Activated CD4-positive, CD25-positive, alpha-beta regulatory T cell treated with anti-CD3 and anti-CD28 coated beads, Interleukin-2, amount 50 U/mL, for 72 hours (primary cell): ENCODE measurements around the gene KREMEN1.
"Not testable (repeated sequence)": the region's sequence is repeated elsewhere in the genome, so short reads cannot be mapped to it uniquely, and the experiment has no call there.

Source experiments
- DNase-seq: peaks from one replicate; pipeline ENCODE4 v3.0.0; 2021

Gene KREMEN1

DNA sequence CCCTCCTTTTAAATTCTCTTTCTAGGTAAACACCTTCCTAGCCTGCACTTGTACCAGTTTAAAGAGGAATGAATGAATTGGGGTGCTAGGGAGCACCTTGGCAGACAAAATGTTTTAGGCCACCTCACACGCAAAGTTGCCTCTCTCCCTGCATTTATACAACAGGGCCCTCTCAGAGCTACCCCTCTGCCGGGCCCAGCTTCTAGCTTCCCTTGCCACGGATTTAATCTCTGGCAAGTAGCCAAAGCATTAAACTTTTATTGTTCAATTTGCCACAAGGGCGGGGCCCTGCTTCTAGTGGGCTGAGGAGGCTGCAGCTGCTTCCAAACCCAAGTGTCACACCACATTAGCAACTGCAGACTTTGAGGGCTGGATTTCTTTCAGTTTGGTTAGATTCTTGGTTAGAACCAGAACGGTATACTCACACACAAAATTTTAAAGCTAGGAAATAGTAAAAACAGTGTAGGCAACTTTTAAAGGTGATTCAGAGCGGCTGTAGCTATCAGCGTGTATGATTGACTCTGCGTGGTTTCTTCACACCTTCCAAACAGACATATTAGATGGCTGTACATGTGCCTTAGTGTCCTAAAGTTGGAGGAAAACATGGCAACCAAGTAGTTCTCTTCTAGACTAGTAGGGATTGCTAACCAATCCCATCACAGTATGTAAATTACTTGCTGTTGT is 6.5 kb downstream of the KREMEN1 start:
- DNase-seq: no peak

- DNase-seq: no peak
Measured at GRCh38 chr22:29080106-29080975, 7.5 kb downstream of the KREMEN1 start.

- DNase-seq: no peak
Measured at GRCh38 chr22:29081517-29082236, 8.8 kb downstream of the KREMEN1 start.

DNA sequence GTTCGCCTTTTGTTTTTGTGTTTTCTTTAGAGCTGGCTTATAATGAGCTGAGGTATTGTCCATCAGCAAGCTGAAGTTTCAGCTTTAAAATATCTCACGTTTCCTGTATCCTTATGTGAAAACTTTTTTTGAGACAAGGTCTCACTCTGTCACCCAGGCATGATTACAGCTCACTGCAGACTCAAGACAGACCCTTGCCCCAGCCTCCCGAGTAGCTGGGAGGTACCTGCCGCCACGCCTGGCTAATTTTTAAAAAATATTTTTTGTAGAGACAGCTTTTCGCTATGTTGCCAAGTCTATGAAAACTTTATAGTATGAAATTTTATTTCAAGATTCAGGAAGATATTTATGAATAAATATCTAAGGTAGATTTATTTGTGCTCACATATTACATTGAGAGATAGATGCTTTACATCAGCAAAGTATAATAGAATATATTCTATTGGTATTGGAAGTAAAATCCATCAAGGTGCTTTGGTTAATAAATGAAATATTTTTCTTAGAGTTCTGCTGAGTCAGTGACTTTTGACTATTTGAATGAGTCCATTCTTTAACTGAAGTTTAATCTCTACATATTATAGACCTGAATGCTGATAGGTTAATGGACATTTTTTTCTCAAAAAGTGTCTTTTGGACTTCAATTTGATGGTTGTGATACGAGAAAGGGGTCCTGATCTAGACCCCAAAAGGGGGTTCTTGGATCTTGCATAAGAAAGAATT is 10.2 kb downstream of the KREMEN1 start:
- DNase-seq: no peak

DNA sequence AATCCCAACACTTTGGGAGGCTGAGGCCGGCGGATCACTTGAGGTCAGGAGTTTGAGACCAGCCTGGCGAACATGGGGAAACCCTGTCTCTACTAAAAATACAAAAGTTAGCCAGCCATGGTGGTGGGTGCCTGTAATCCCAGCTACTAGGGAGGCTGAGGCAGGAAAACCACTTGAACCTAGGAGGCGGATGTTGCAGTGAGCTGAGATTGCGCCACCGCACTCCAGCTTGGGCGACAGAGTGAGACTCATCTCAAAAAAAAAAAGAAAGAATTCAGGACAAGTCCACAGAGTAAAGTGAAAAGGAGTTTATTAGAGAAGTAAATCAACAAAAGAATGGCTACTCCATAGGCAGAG is 10.7 kb downstream of the KREMEN1 start:
- DNase-seq: not testable (repeated sequence)

DNA sequence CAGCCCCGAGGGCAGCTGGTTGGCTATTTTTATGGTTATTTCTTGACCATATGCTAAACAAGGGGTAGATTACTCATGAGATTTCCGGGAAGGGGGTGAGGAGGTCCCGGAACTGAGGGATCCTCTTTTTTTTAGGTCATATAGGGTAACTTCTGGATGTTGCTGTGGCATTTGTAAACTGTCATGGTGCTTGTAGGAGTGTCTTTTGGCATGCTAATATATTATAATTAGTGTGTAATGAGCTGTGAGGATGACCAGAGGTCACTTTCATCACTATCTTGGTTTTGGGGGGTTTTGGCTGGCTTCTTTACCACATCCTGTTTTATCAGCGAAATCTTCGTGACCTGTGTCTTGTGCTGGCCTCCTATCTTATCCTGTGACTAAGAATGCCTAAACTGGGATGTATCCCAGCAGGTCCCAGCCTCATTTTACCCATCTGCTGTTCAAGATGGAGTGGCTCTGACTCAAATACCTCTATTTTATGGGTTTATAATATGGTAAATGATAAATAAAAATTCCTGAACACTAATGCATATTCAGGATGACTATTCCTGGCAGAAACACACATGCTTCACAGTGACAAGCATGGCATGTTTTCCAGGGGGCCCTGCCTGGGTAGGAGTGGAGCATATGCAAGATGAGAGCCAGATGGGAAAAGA is 11.2 kb downstream of the KREMEN1 start:
- DNase-seq: no peak

- DNase-seq: no peak
Measured at GRCh38 chr22:29087012-29087411, 14.2 kb downstream of the KREMEN1 start.

- DNase-seq: no peak
Measured at GRCh38 chr22:29088809-29089208, 16.0 kb downstream of the KREMEN1 start.

DNA sequence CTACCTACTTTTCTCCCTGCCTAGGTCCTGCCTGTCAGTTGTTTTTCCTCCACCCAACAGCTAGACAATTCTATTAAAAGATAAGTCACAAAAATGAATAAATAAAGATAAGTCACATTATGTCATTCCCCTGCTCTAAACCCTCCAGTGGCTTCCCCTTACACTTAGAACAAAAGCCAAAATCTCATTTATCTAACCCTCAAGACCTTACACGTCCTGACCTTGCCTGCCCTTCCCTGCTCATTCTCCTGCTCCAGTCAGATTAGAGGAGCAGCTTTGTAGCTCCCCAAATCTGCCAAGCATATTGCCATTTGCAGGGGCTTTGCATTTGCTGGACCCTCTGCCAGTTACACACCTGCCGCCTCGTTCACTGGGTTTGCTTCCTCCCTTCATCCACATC is 16.7 kb downstream of the KREMEN1 start:
- DNase-seq: no peak

GRCh38 chr22:29090039-29090438 is 17.2 kb downstream of the KREMEN1 start:
- DNase-seq: no peak

DNA sequence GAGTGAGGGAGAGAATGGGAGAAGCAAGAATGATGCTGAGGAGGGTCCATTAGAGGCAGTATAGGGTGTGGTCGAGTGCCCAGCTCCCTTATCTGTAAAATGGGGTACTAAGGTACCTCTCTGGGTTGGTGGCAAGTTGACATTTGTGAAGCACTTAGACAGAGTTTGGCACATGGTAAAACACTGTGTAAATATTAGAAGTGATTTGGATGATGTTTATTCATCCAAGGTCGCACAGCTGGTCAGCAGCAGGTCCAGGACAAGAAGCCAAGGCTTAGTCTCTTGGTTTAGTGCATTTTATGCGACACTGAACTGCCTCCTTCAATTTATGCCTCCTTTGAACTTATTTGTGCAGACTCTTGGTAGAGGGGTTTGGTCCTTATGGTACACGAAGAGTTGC is 19.4 kb downstream of the KREMEN1 start:
- no peak for DNase-seq

DNA sequence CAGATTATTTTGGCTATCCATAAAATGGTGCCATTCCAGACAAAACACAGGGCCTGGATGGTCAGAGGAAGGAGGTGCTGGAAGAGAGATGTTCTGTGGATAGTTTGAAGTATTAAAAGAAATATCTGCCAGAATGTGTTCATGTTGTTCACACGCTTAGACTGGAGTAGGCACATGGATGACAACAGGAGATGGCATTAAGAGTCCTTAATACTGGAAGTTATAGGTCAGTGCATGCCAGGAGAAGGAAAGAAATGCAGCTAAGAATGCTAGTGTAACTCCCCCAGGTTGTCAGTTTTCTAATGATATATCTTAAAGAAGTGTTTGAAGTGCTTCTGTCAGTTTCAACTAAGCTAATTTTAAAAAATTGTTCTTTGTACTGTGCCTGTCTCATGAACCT is 20.2 kb downstream of the KREMEN1 start:
- no peak for DNase-seq

DNA sequence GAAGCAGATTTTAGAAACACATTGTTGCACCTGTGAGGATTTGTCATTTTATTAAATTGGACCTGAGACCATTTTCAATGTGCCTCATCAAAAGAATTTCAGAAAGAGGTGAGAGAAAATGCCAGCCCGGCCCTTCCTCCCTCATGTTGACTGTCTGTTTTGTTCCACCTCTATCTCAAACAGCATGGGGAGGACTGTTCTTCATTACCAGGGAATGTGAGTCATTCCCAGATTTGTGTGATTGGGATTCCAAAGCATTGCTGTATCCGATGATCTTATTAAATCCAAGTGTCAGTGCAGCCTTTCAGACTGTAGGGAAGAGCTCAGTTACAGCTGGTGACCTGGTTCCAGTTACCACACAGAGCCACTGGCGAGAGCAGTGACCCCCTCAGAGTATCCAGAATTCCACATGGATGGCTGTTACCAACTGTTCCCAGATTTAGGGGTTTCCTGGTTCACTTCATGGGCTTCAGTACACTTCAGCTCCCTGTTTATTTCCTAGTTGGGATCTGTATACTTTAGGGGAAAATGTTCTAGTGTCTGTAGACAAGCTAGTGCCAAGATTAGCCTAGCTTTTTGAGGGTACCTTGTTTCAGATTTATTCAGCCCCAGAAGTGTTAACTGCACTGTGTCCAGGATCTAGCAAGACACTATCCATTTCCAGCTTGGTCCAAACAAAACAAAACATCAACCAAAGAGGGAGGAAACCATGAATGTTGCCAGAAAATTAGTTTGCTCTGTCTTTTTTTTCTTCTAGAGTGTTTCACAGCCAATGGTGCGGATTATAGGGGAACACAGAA is 20.9 kb downstream of the KREMEN1 start:
- no peak for DNase-seq

GRCh38 chr22:29095459-29095858 is 22.6 kb downstream of the KREMEN1 start:
- no peak for DNase-seq

DNA sequence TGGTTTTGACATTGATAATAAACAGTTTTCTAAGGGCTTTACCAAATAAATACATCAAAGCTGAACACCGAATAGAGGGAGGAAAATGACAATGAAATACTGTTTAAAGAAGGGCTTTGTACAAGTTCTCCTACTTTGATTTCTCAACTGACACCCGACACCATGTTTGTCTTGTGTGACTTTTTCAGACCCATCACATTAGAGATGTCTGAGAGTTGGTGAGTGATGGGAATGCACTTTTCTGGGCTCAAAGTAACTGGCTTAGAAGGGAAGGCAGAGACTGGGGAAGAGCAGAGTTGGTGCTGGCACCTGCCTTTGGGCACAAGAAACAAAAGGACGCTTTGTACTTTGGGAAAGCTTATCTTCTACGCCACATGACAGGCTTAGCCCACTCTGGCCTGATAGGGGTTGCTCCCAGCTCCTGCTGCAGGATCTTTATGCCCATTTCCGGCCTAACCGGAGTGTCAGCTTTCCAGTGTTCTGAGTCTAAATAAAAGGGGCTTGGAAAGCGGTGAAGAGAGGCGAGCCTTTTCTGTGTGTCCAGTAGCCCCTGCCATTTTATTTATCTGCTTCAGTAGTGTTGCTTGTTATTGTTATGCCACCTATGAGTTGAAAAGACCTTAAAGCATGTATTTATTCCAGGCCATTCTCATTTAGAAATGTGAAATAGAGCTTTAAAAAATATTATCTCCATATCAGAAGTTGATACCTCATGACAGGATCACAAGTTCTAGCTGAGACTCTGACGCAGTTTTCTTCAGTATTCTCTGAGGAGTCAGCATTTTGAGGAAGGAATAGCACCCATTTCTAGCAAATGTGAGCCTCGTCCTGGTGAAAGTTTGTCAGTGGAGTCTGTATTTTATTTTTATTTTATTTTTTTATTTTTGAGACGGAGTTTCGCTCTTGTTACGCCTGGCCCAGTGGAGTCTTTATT is 24.2 kb downstream of the KREMEN1 start:
- DNase-seq: no peak

DNA sequence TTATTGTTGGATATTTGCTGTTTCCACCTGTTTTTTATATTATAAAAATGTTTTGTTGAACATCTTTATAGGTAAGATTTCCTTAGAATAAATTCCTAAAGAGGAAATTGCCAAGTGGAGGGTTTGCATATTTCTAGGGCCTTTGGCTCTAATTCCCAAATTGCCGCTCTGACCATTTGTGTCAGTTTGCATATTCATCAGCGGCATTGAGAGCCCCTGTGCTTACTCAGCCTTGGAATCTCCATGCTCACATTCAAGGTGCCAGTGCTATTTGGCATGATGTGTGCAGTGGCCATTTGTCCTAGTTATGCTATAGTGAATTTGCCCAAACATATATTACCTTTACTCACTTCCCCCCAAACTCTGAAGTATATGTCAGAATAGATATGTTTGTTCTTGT is 25.5 kb downstream of the KREMEN1 start:
- no peak for DNase-seq

- DNase-seq: no peak
Measured at GRCh38 chr22:29102300-29102699, 29.5 kb downstream of the KREMEN1 start.

- DNase-seq: no peak
Measured at GRCh38 chr22:29103121-29103520, 30.3 kb downstream of the KREMEN1 start.

DNA sequence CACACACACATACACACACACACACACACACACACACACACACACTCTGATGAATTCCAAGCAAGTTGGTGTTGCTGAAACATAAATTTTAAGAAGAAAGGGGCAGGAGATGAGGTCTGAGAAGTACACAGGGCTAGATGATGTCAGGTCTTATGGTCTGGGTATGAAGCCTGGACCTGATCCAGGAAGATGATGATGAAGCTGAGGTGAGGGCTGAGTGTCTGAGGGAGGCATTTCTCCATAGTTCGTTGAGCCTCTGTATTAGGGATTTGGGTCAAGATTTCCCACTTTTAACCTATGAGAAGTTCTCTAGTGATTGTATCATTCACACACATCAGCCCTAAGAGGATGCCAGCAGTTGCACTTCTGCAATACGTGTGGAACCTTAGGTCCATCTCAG is 32.6 kb downstream of the KREMEN1 start:
- DNase-seq: no peak

GRCh38 chr22:29106839-29107238 is 34.0 kb downstream of the KREMEN1 start:
- no peak for DNase-seq

DNA sequence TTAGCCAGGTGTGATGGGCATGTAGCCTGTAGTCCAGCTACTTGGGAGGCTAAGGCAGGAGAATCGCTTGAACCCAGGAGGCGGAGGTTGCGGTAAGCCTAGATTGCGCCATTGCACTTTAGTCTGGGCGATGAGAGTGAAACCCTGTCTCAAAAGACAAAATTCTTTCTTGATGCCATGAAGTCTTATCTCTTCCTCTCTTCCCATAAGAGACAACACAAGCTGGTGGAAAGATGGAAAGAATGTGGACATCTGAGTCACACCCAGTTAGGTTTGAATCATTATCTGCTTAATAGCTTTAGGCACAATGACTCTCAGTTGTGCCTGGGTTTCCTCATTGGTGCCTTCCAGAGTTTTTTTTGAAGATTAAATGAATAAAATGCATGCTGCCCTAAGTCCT is 35.3 kb downstream of the KREMEN1 start:
- DNase-seq: no peak
